ENCODE results near the gene RCAN1. TPM values are rescaled to one million over a fixed set of nuclear protein-coding genes. Genes with fewer than 3 reads are reported as not detected.

The RCAN1 gene
- total and polyA plus RNA-seq, 9 of the 15 experiments (the other 6 are each of a cell fraction or from before 2014, with no cell fraction given) = 4.4 to 16.5 (median 12.3) TPM

DNA sequence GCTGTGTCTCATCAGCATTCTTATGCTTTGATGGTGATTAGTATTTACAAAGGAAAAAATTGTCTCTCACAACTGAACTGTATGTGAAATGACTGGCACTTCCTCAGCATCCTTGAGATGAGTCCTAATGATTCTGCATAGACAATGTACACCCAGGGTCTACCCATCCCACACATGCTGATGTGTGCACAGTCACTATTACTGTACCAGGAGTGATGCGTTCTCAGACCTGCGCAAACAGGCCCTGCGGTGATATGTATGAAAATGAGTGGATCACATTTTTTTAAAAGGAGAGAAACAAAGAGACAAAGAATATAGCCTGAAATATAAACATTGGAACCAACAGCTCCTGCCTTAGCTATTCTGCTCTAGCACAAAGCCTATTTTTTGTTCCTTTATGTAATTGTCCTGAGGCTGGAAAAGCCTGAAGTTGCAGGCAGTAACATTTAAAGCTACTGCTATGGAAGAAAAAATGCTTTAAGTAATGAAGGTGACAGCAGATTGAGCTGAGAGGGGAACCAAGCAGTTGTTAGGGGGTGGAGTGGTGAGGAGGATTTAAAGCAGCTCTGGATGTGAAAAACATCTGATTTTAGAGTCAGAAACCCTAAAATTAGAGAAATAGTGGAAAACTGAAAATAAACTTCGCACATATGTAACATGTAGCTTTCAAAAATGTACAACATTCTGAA is 5.5 kb downstream of the RCAN1 start:
- Histone ChIP-seq H4K20me1 (replicated peaks; ENCODE audit: control insufficient read depth, insufficient read depth, low read length) (no peaks in the 10 kb centered on the region; the same call in 1 of the 2 replicates), H3K9ac (ENCODE audit: insufficient read depth in 1 of 2, low read depth in 2 of 2, low read length in 2 of 2) (no peak overlapping the region), H2AFZ (ENCODE audit: low read depth, low read length) (no peak overlapping the region), H3K27me3 (ENCODE audit: control insufficient read depth in 2 of 2, insufficient read depth in 2 of 2, low read length in 2 of 2) (no peaks in the 10 kb centered on the region; a peak in 1 of 5 replicates), H3K4me3 (no peak overlapping the region), H3K79me2 (ENCODE audit: control insufficient read depth, insufficient read depth, low read length) (no peaks in the 10 kb centered on the region; the same call in 2 of the 3 replicates), H3K9me3 (replicated peaks; ENCODE audit: control insufficient read depth, insufficient read depth, low read depth, low read length) (no peaks in the 10 kb centered on the region), H3K27ac (ENCODE audit: extremely low read depth, low read depth, low read length) (no peak overlapping the region), H3K4me1 (replicated peaks in 1 of 2; ENCODE audit: control insufficient read depth in 2 of 2, insufficient read depth in 2 of 2, low read length in 2 of 2) (peaks cover 6 to 23% of the 10 kb centered on the region in 2 experiments), H3K36me3 (ENCODE audit: control insufficient read depth, insufficient read depth, low read length) (no peaks in the 10 kb centered on the region), H3K4me2 (ENCODE audit: insufficient read depth, low read length) (no peak overlapping the region), H3K9me1 (ENCODE audit: control insufficient read depth, insufficient read depth, low read length) (no peaks in the 10 kb centered on the region)
- in situ Hi-C loops (cut with MboI) = no loop called here
- ChIA-PET CTCF (ENCODE audit: low intra/inter-chr PET ratio) (no interaction called here), POLR2A (interaction anchor here (1.7 kb wide), 1 partner anchor 99 kb away, joined by 3 read pairs; no protein-coding TSS in a partner anchor)
- ATAC-seq (no peak), DNase-seq (ENCODE audit: extremely low read depth in 1 of 4, low spot score in 3 of 4) (no peak), FAIRE-seq (no peak)
- 75% methylated on average over 4 of the region's 4 CpGs for WGBS (ENCODE audit: insufficient coverage, low coverage, missing lambda C conversion rate)
- intact Hi-C loops (cut with micrococcal nuclease) = no loop called here
- BruUV-seq (replicated peaks) = no TSS peak
- TF ChIP-seq KLF1 (tag; IDR thresholded peaks at IDR 0.05) = no peak
- no peak for TF ChIP-seq FOXJ2 (tag; IDR thresholded peaks at IDR 0.05)
- TF ChIP-seq ATF7 (IDR thresholded peaks at IDR 0.05) = no peak
- TF ChIP-seq CHCHD3 (CRISPR knock-in tag; IDR thresholded peaks at IDR 0.05) = no peak
- no peak for TF ChIP-seq HMGN3 (IDR thresholded peaks at IDR 0.05; ENCODE audit: borderline replicate concordance, extremely low read depth, insufficient read length, low read depth, low read length)
- TF ChIP-seq CHD1 (IDR thresholded peaks at IDR 0.05; ENCODE audit: low read length) = no peak
- TF ChIP-seq MCM7 (IDR thresholded peaks at IDR 0.05) = no peak
- TF ChIP-seq E2F1 (CRISPR knock-in tag; IDR thresholded peaks at IDR 0.05) = no peak
- TF ChIP-seq TSHZ1 (CRISPR knock-in tag; IDR thresholded peaks at IDR 0.05) = no peak
- TF ChIP-seq MTA3 (IDR thresholded peaks at IDR 0.05; ENCODE audit: borderline replicate concordance) = no peak
- no peak for TF ChIP-seq PURB (CRISPR knock-in tag; IDR thresholded peaks at IDR 0.05; ENCODE audit: low read depth)
- no peak for TF ChIP-seq ZFPM2 (CRISPR knock-in tag; IDR thresholded peaks at IDR 0.05)
- TF ChIP-seq ELF2 (CRISPR knock-in tag; IDR thresholded peaks at IDR 0.05) = no peak
- TF ChIP-seq GTF2F1 (IDR thresholded peaks at IDR 0.05; ENCODE audit: low read depth, low read length) = no peak
- no peak for TF ChIP-seq PKNOX1 (IDR thresholded peaks at IDR 0.05)
